HepG2 (cell line): ENCODE results near the gene ERCC6L2. TPM values are rescaled to one million over a fixed set of nuclear protein-coding genes. Genes with fewer than 3 reads are reported as not detected.

Experiments used
- CENPX ChIP-seq: sonication (generic); formaldehyde crosslinking; IDR thresholded peaks from 2 replicates; pipeline ENCODE4 v1.9.0; 2021; ENCODE audit warnings: mild to moderate bottlenecking, missing genetic modification reagents, moderate library complexity
- HMG20A ChIP-seq: IDR thresholded peaks from 2 replicates; pipeline ENCODE4 v1.6.1; 2016; ENCODE audit warnings: borderline replicate concordance
- HMGXB4 ChIP-seq, 2 experiments: sonication (generic) in 1 of 2; formaldehyde crosslinking in 1 of 2; IDR thresholded peaks; 2 replicates each; pipeline versions ENCODE4 v1.4.0 to v1.6.1; 2018 to 2020; ENCODE audit warnings: missing genetic modification reagents in 2 of 2, borderline replicate concordance in 1 of 2, low read depth in 1 of 2, mild to moderate bottlenecking in 1 of 2, missing biosample characterization in 1 of 2
- KLF9 ChIP-seq: IDR thresholded peaks from 2 replicates; pipeline ENCODE4 v1.6.1; 2016; ENCODE audit warnings: low read depth
- NR0B2 ChIP-seq: sonication (generic); formaldehyde crosslinking; IDR thresholded peaks from 2 replicates; pipeline ENCODE4 v1.4.0; 2020; ENCODE audit warnings: mild to moderate bottlenecking, missing genetic modification reagents
- PAX8 ChIP-seq: sonication (generic); formaldehyde crosslinking; IDR thresholded peaks from 2 replicates; pipeline ENCODE4 v1.8.0; 2022; ENCODE audit warnings: mild to moderate bottlenecking, missing genetic modification reagents, borderline replicate concordance
- PBX3 ChIP-seq: sonication (generic); formaldehyde crosslinking; IDR thresholded peaks from 2 replicates; pipeline ENCODE4 v1.8.1; 2023; ENCODE audit warnings: missing genetic modification reagents, inconsistent platforms, borderline replicate concordance
- RFXANK ChIP-seq: IDR thresholded peaks from 2 replicates; pipeline ENCODE4 v1.6.1; 2016
- TAF15 ChIP-seq: fragments of 200-400 bp; formaldehyde crosslinking; IDR thresholded peaks from one replicate; pipeline ENCODE4 v1.6.1; 2018; ENCODE audit warnings: mild to moderate bottlenecking, low read depth, low read length; ENCODE audit not compliant: poor library complexity, severe bottlenecking
- ZMYM4 ChIP-seq: sonication (generic); formaldehyde crosslinking; IDR thresholded peaks from 2 replicates; pipeline ENCODE4 v1.8.1; 2023; ENCODE audit warnings: mild to moderate bottlenecking, missing genetic modification reagents
- ZNF484 ChIP-seq: sonication (generic); formaldehyde crosslinking; IDR thresholded peaks from 2 replicates; pipeline ENCODE4 v1.5.1; 2020; ENCODE audit warnings: mild to moderate bottlenecking, low read depth, missing genetic modification reagents, borderline replicate concordance
- ZNF713 ChIP-seq: sonication (generic); formaldehyde crosslinking; IDR thresholded peaks from 2 replicates; pipeline ENCODE4 v1.4.0; 2020; ENCODE audit warnings: mild to moderate bottlenecking, missing genetic modification reagents
- ZNF749 ChIP-seq: sonication (generic); formaldehyde crosslinking; IDR thresholded peaks from 2 replicates; pipeline ENCODE4 v1.8.0; 2022; ENCODE audit warnings: mild to moderate bottlenecking, missing genetic modification reagents, moderate library complexity, borderline replicate concordance
- ZNF75D ChIP-seq: sonication (generic); formaldehyde crosslinking; IDR thresholded peaks from 2 replicates; pipeline ENCODE4 v1.8.1; 2023; ENCODE audit warnings: missing genetic modification reagents, mild to moderate bottlenecking, borderline replicate concordance
- ZNF878 ChIP-seq: sonication (generic); formaldehyde crosslinking; IDR thresholded peaks from 2 replicates; pipeline ENCODE4 v1.8.1; 2023; ENCODE audit warnings: mild to moderate bottlenecking, missing genetic modification reagents, moderate library complexity
- polyA plus RNA-seq, 8 experiments: library from polyadenylated mRNA; depleted of rRNA in 3 of 8; stranded (reverse) in 7 of 8; unstranded in 1 of 8; fragments of >200 nt; fragmentation: Illumina TruSeq in 4 of 8; extraction: Trizol in 4 of 8; gene quantifications; 2 replicates each; pipeline versions ENCODE4 v1.2.1 to v1.2.3, GENCODE V29; 2011 to 2016; ENCODE audit warnings: low read depth in 4 of 8, missing spikeins in 1 of 8, mixed read lengths in 1 of 8; ENCODE audit not compliant: insufficient read depth in 1 of 8
- total RNA-seq, 5 experiments: library from RNA; depleted of rRNA; stranded (reverse); fragments of >200 nt; fragmentation: Illumina TruSeq; extraction: Trizol; gene quantifications; 2 replicates each; pipeline ENCODE4 v1.2.3, GENCODE V29; 2016; ENCODE audit warnings: low read depth in 1 of 5
- TF ChIP-seq, protein P1 (sequence below): sonication (generic); formaldehyde crosslinking; IDR thresholded peaks from 2 replicates; pipeline ENCODE4 v1.4.0; 2020; ENCODE audit warnings: mild to moderate bottlenecking, missing genetic modification reagents, borderline replicate concordance

ERCC6L2 gene
- total and polyA plus RNA-seq, 2 of the 13 experiments (the other 11 are each of a cell fraction or from before 2014, with no cell fraction given), result 13.4 to 45.9 TPM

GRCh38 chr9:95923794-95924193 is 48.3 kb downstream of the ERCC6L2 start (continued):
- TF ChIP-seq ZNF484 (CRISPR knock-in tag) (no peak), ZMYM4 (CRISPR knock-in tag) (peak; percentile 75), PAX8 (no peak), ZNF749 (CRISPR knock-in tag) (no peak), RFXANK (CRISPR knock-in tag) (no peak), KLF9 (CRISPR knock-in tag) (no peak), PBX3 (CRISPR knock-in tag) (no peak), TAF15 (no peak), HMGXB4 (CRISPR knock-in tag; IDR thresholded peaks at IDR 0.05; ENCODE audit: borderline replicate concordance in 1 of 2, low read depth in 1 of 2) (no peak), NR0B2 (CRISPR knock-in tag) (no peak), CENPX (CRISPR knock-in tag) (no peak), ZNF713 (CRISPR knock-in tag) (no peak), ZNF878 (CRISPR knock-in tag) (no peak), ZNF75D (no peak), HMG20A (CRISPR knock-in tag) (peak; percentile 51; the same call in 1 of the 2 replicates)
- TF ChIP-seq, protein P1, sequence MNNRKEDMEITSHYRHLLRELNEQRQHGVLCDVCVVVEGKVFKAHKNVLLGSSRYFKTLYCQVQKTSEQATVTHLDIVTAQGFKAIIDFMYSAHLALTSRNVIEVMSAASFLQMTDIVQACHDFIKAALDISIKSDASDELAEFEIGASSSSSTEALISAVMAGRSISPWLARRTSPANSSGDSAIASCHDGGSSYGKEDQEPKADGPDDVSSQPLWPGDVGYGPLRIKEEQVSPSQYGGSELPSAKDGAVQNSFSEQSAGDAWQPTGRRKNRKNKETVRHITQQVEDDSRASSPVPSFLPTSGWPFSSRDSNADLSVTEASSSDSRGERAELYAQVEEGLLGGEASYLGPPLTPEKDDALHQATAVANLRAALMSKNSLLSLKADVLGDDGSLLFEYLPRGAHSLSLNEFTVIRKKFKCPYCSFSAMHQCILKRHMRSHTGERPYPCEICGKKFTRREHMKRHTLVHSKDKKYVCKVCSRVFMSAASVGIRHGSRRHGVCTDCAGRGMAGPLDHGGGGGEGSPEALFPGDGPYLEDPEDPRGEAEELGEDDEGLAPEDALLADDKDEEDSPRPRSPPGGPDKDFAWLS, result no peak
